ENCODE data around the gene SNX20. TPM values are rescaled to one million over a fixed set of nuclear protein-coding genes. Genes with fewer than 3 reads are reported as not detected.

Gene SNX20
- total RNA-seq, 2 donors from 2014 or later, result 53.9 to 96.9 TPM

GRCh38 chr16:50711040-50711439, 29.9 kb upstream of the SNX20 start:
- H3K27ac Mint-ChIP-seq, result no peak overlapping the region
- no peak for ATAC-seq (replicated peaks)
- peaks cover 73% of the 10 kb centered on the region for H3K36me3 Mint-ChIP-seq (ENCODE audit: low read depth)
- no peaks in the 10 kb centered on the region for H3K9me3 Mint-ChIP-seq
- H3K4me1 Mint-ChIP-seq, result peaks cover 44% of the 10 kb centered on the region
- H3K27me3 Mint-ChIP-seq, result no peaks in the 10 kb centered on the region
- H3K4me3 Mint-ChIP-seq, result no peak overlapping the region

- peak overlapping the region; percentile 83 for H3K4me3 Mint-ChIP-seq
- H3K4me1 Mint-ChIP-seq, result peaks cover 55% of the 10 kb centered on the region
- peaks cover 8% of the 10 kb centered on the region for H3K9me3 Mint-ChIP-seq
- ATAC-seq (replicated peaks), result no peak
- peaks cover 77% of the 10 kb centered on the region for H3K36me3 Mint-ChIP-seq (ENCODE audit: low read depth)
- no peaks in the 10 kb centered on the region for H3K27me3 Mint-ChIP-seq
- H3K27ac Mint-ChIP-seq, result peak overlapping the region; percentile 97
These were observed 28.9 kb upstream of the SNX20 start for GRCh38 chr16:50709980-50710379.

GRCh38 chr16:50709061-50709684, 28.1 kb upstream of the SNX20 start:
- H3K4me1 Mint-ChIP-seq, result peaks cover 55% of the 10 kb centered on the region
- peak overlapping the region; percentile 83 for H3K4me3 Mint-ChIP-seq
- peak; percentile 64 for ATAC-seq (replicated peaks)
- H3K9me3 Mint-ChIP-seq, result peaks cover 11% of the 10 kb centered on the region
- no peaks in the 10 kb centered on the region for H3K27me3 Mint-ChIP-seq
- H3K36me3 Mint-ChIP-seq (ENCODE audit: low read depth), result peaks cover 81% of the 10 kb centered on the region
- H3K27ac Mint-ChIP-seq, result peak overlapping the region; percentile 97

GRCh38 chr16:50708373-50709060, 27.4 kb upstream of the SNX20 start:
- peaks cover 54% of the 10 kb centered on the region for H3K4me1 Mint-ChIP-seq
- no peaks in the 10 kb centered on the region for H3K27me3 Mint-ChIP-seq
- ATAC-seq (replicated peaks), result peak; percentile 90
- peak overlapping the region; percentile 97 for H3K27ac Mint-ChIP-seq
- peaks cover 11% of the 10 kb centered on the region for H3K9me3 Mint-ChIP-seq
- peak overlapping the region; percentile 83 for H3K4me3 Mint-ChIP-seq
- H3K36me3 Mint-ChIP-seq (ENCODE audit: low read depth), result peaks cover 87% of the 10 kb centered on the region

GRCh38 chr16:50706250-50706649, 25.1 kb upstream of the SNX20 start:
- Mint-ChIP-seq H3K27ac (peak overlapping the region; percentile 46), H3K36me3 (ENCODE audit: low read depth) (peaks cover 97% of the 10 kb centered on the region), H3K4me3 (peak overlapping the region; percentile 46), H3K27me3 (no peaks in the 10 kb centered on the region), H3K9me3 (peaks cover 11% of the 10 kb centered on the region), H3K4me1 (peaks cover 56% of the 10 kb centered on the region)
- ATAC-seq (replicated peaks), result no peak

- peak overlapping the region; percentile 46 for H3K27ac Mint-ChIP-seq
- H3K36me3 Mint-ChIP-seq (ENCODE audit: low read depth), result peaks cover 97% of the 10 kb centered on the region
- H3K9me3 Mint-ChIP-seq, result peaks cover 11% of the 10 kb centered on the region
- no peaks in the 10 kb centered on the region for H3K27me3 Mint-ChIP-seq
- peak overlapping the region; percentile 46 for H3K4me3 Mint-ChIP-seq
- H3K4me1 Mint-ChIP-seq, result peaks cover 62% of the 10 kb centered on the region
- peak; percentile 13 for ATAC-seq (replicated peaks)
These were observed 24.5 kb upstream of the SNX20 start for GRCh38 chr16:50705436-50706110.

- peaks cover 11% of the 10 kb centered on the region for H3K9me3 Mint-ChIP-seq
- no peak overlapping the region for H3K4me3 Mint-ChIP-seq
- H3K27me3 Mint-ChIP-seq, result no peaks in the 10 kb centered on the region
- peaks cover 97% of the 10 kb centered on the region for H3K36me3 Mint-ChIP-seq (ENCODE audit: low read depth)
- H3K4me1 Mint-ChIP-seq, result peaks cover 65% of the 10 kb centered on the region
- H3K27ac Mint-ChIP-seq, result no peak overlapping the region
- no peak for ATAC-seq (replicated peaks)
These were observed 23.1 kb upstream of the SNX20 start for GRCh38 chr16:50704245-50704644.

GRCh38 chr16:50702725-50703124, 21.6 kb upstream of the SNX20 start:
- Mint-ChIP-seq H3K36me3 (ENCODE audit: low read depth) (peaks cover 97% of the 10 kb centered on the region), H3K4me1 (peaks cover 57% of the 10 kb centered on the region), H3K27ac (no peak overlapping the region), H3K27me3 (no peaks in the 10 kb centered on the region), H3K4me3 (peak overlapping the region; percentile 13), H3K9me3 (peaks cover 11% of the 10 kb centered on the region)
- ATAC-seq (replicated peaks), result no peak

GRCh38 chr16:50699326-50700159, 18.4 kb upstream of the SNX20 start:
- Mint-ChIP-seq H3K36me3 (ENCODE audit: low read depth) (peaks cover 99% of the 10 kb centered on the region), H3K4me3 (peak overlapping the region; percentile 95), H3K4me1 (peaks cover 54% of the 10 kb centered on the region), H3K27me3 (no peaks in the 10 kb centered on the region), H3K9me3 (no peaks in the 10 kb centered on the region), H3K27ac (peak overlapping the region; percentile 98)
- peak; percentile 72 for ATAC-seq (replicated peaks)

GRCh38 chr16:50697881-50698767, 17.0 kb upstream of the SNX20 start:
- Mint-ChIP-seq H3K9me3 (no peaks in the 10 kb centered on the region), H3K4me3 (peak overlapping the region; percentile 95), H3K27ac (peak overlapping the region; percentile 98), H3K4me1 (peaks cover 62% of the 10 kb centered on the region), H3K27me3 (no peaks in the 10 kb centered on the region), H3K36me3 (ENCODE audit: low read depth) (peaks cover 91% of the 10 kb centered on the region)
- ATAC-seq (replicated peaks), result peak; percentile 61

- H3K27ac Mint-ChIP-seq, result peak overlapping the region; percentile 98
- no peaks in the 10 kb centered on the region for H3K27me3 Mint-ChIP-seq
- peaks cover 83% of the 10 kb centered on the region for H3K36me3 Mint-ChIP-seq (ENCODE audit: low read depth)
- no peak for ATAC-seq (replicated peaks)
- H3K9me3 Mint-ChIP-seq, result no peaks in the 10 kb centered on the region
- peaks cover 69% of the 10 kb centered on the region for H3K4me1 Mint-ChIP-seq
- H3K4me3 Mint-ChIP-seq, result peak overlapping the region; percentile 95
These were observed 16.3 kb upstream of the SNX20 start for GRCh38 chr16:50697421-50697715.

- ATAC-seq (replicated peaks), result peak; percentile 75
- Mint-ChIP-seq H3K27ac (peak overlapping the region; percentile 98), H3K9me3 (no peaks in the 10 kb centered on the region), H3K4me3 (peak overlapping the region; percentile 95), H3K36me3 (ENCODE audit: low read depth) (peaks cover 78% of the 10 kb centered on the region), H3K27me3 (no peaks in the 10 kb centered on the region), H3K4me1 (peaks cover 72% of the 10 kb centered on the region)
These were observed 15.7 kb upstream of the SNX20 start for GRCh38 chr16:50696575-50697420.

- peak overlapping the region; percentile 98 for H3K27ac Mint-ChIP-seq
- peaks cover 71% of the 10 kb centered on the region for H3K36me3 Mint-ChIP-seq (ENCODE audit: low read depth)
- ATAC-seq (replicated peaks), result no peak
- peaks cover 69% of the 10 kb centered on the region for H3K4me1 Mint-ChIP-seq
- H3K4me3 Mint-ChIP-seq, result peak overlapping the region; percentile 95
- H3K9me3 Mint-ChIP-seq, result no peaks in the 10 kb centered on the region
- no peaks in the 10 kb centered on the region for H3K27me3 Mint-ChIP-seq
These were observed 15.0 kb upstream of the SNX20 start for GRCh38 chr16:50696126-50696525.

Measured in activated T-helper 17 cell treated with anti-CD3 and anti-CD28 coated beads, Interleukin-2, amount 50 U/mL, for 72 hours (primary cell).